GM12801 (cell line): ENCODE results near the gene GLT8D2.

ENCODE experiments used
- CTCF ChIP-seq: IDR thresholded peaks from one replicate; pipeline ENCODE4 v1.5.1; 2011; ENCODE audit warnings: control low read depth; ENCODE audit not compliant: insufficient read length; ENCODE audit errors: extremely low read depth

The GLT8D2 gene

DNA sequence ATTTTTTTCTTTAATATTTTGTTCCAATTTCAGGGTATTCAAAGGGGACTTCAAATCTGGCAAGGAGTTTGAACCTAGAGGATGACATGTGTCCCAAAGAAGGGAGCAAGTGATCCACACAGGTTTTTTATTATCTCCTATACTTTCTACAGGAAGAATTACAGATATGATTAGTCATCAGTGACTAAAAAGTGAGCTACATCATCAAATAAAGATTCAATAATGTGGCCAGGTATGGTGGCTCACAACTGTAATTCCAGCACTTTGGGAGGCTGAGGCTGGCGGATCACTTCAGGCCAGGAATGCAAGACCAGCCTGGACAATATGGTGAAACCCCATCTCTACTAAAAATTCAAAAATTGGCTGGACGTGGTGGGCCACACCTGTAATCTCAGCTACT is 24.2 kb downstream of the GLT8D2 start:
- no peak for TF ChIP-seq CTCF

GRCh38 chr12:104024348-104024747 is 25.6 kb downstream of the GLT8D2 start:
- TF ChIP-seq CTCF: no peak

DNA sequence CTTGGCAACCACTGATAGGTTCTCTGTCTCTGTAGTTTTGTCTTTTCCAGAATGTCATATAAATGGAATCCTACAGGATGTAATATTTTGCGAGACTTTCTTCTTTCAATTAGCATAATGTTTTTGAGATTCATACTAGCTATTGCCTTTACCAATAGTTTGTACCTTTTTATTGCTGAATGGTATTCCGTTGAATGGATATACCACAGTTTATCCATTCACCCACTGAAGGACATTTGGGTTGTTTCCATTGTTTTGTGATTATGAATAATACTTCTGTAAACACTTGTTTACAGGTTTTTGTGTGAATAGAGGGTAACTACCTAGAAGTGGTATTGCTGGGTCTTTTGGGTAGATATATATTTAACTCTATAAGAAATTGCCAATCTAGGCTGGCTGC is 26.3 kb downstream of the GLT8D2 start:
- TF ChIP-seq CTCF: no peak

- TF ChIP-seq CTCF: no peak
Measured at GRCh38 chr12:104022786-104023185, 27.2 kb downstream of the GLT8D2 start.

DNA sequence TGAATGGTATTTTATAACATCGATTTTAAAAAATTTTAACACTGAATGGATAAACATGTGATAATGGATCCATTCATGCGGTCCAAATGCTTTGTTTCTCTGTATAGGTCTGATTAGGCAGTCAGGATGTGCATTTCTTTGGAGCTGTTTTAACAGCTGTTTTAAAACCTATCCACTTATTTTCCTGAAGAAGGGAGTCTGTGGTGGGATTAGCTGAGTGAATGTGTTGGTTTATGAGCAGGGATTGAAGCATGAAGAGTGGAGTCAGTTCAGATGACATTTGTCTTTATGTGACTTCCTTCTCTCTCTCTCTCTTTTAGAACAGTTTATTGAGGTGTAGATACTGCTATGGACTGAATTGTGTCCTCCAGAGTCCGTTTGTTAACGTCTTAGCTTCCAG is 37.7 kb downstream of the GLT8D2 start:
- TF ChIP-seq CTCF: no peak

DNA sequence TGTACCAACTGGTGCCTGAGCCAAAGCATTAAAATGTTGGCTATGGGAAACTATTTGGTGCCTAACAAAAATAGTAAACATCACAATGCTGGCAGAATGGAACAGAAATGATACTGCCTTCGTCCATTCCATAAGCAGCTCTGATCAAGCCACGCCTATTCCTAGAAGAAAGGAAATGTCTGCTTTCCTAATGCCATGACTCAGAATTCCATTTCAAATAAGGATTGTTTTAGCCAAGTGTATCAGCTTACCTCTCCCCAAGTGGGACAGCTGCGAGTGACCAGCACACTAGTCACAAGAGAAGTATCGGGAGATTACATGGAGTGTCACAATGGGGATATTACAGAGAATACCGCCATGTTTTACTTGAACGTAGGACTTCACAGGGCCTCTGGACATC is 38.7 kb downstream of the GLT8D2 start:
- no peak for TF ChIP-seq CTCF

GRCh38 chr12:104010606-104011169 is 39.3 kb downstream of the GLT8D2 start:
- no peak for TF ChIP-seq CTCF

- TF ChIP-seq CTCF: no peak
Measured at GRCh38 chr12:104010121-104010520, 39.9 kb downstream of the GLT8D2 start.
